GM18499 (cell line): Measurements from ENCODE around the gene MPLKIP.
"Not testable (repeated sequence)": the region's sequence is repeated elsewhere in the genome, so short reads cannot be mapped to it uniquely, and the experiment has no call there.

Experiments
- ATAC-seq: cut with Tn5 transposase; IDR thresholded peaks from one replicate; pipeline ENCODE4 v1.9.1; 2021; ENCODE audit warnings: moderate number of reproducible peaks; ENCODE audit not compliant: insufficient read depth, unreplicated experiment

The MPLKIP gene

GRCh38 chr7:40134428-40135316, at the start of gene MPLKIP, which contains the start of gene SUGCT:
MPLKIP (minus strand) TSS chr7:40134622; CDS start chr7:40134567, 55 bp downstream.
SUGCT (plus strand) TSS chr7:40135005.
- peak; percentile 68 for ATAC-seq

- ATAC-seq = no peak
Observed at GRCh38 chr7:40182452-40182851, 48.0 kb upstream of the MPLKIP start.

- ATAC-seq = no peak
Observed at GRCh38 chr7:40177071-40177470, 42.6 kb upstream of the MPLKIP start.

- ATAC-seq = no peak
Observed at GRCh38 chr7:40175725-40176510, 41.5 kb upstream of the MPLKIP start.

- not testable (repeated sequence) for ATAC-seq
Observed at GRCh38 chr7:40175256-40175655, 40.8 kb upstream of the MPLKIP start.

GRCh38 chr7:40173121-40173520, 38.7 kb upstream of the MPLKIP start:
- ATAC-seq = not testable (repeated sequence)

GRCh38 chr7:40168266-40168665, 33.8 kb upstream of the MPLKIP start:
- ATAC-seq = not testable (repeated sequence)

- ATAC-seq = no peak
Observed at GRCh38 chr7:40167291-40167690, 32.9 kb upstream of the MPLKIP start.

- ATAC-seq = no peak
Observed at GRCh38 chr7:40165216-40165615, 30.8 kb upstream of the MPLKIP start.

- ATAC-seq = no peak
Observed at GRCh38 chr7:40162516-40162915, 28.1 kb upstream of the MPLKIP start.

- ATAC-seq = no peak
Observed at GRCh38 chr7:40156988-40157387, 22.6 kb upstream of the MPLKIP start.

GRCh38 chr7:40151504-40151903, 17.1 kb upstream of the MPLKIP start:
- no peak for ATAC-seq

- no peak for ATAC-seq
Observed at GRCh38 chr7:40148671-40149070, 14.2 kb upstream of the MPLKIP start.

- not testable (repeated sequence) for ATAC-seq
Observed at GRCh38 chr7:40148247-40148580, 13.8 kb upstream of the MPLKIP start.

- no peak for ATAC-seq
Observed at GRCh38 chr7:40147371-40148246, 13.2 kb upstream of the MPLKIP start.

- not testable (repeated sequence) for ATAC-seq
Observed at GRCh38 chr7:40145596-40146130, 11.2 kb upstream of the MPLKIP start.

GRCh38 chr7:40141916-40142315, 7.5 kb upstream of the MPLKIP start:
- not testable (repeated sequence) for ATAC-seq

- not testable (repeated sequence) for ATAC-seq
Observed at GRCh38 chr7:40139891-40140290, 5.5 kb upstream of the MPLKIP start.

- no peak for ATAC-seq
Observed at GRCh38 chr7:40138973-40139372, 4.6 kb upstream of the MPLKIP start.

- ATAC-seq = no peak
Observed at GRCh38 chr7:40137563-40137962, 3.1 kb upstream of the MPLKIP start.
